ENCODE results near the gene BEGAIN.

DNA sequence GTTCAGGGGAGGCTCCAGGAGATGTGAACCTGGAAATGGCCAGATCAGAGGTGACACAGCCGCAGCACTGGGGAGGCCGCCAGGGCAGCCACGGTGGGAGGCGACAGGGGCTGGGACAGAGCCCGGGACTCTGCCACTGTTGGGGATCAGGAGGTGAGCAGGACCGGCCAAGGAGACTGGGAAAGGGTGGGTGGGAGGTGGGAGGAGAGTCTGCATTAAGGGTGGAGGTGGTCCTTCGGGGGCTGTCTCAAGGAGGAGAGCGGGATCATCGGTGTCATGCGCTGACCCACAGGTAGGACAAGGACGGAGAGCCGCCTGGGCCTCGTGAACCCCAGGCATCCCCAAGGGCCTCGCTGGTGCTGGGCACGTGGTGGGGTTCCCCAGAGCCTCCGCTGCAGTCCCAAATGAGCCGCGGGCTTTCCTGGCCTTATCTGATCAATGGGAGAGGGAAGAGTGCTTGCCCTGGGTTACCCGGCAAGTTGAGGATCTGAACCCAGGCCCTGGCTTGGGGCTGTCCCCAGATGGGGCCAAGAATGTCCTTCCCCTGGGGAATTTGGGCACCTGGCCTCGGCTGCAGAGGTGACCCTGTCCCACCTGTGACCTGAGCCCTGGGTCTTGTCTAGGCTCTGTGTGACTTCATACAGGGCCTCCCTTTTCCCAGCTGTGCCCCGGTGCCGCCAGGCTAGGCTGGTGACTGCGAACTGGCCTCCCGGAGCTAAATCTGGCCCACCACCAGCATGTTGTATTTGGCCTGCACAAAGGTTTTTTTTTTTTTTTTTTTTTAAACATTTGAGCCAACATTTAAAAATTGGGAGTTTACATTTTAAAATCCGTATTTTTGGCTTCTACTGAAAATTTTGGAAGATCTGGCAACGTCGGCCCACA lies 13.2 kb downstream of the BEGAIN start:
- TF ChIP-seq, protein P1, sequence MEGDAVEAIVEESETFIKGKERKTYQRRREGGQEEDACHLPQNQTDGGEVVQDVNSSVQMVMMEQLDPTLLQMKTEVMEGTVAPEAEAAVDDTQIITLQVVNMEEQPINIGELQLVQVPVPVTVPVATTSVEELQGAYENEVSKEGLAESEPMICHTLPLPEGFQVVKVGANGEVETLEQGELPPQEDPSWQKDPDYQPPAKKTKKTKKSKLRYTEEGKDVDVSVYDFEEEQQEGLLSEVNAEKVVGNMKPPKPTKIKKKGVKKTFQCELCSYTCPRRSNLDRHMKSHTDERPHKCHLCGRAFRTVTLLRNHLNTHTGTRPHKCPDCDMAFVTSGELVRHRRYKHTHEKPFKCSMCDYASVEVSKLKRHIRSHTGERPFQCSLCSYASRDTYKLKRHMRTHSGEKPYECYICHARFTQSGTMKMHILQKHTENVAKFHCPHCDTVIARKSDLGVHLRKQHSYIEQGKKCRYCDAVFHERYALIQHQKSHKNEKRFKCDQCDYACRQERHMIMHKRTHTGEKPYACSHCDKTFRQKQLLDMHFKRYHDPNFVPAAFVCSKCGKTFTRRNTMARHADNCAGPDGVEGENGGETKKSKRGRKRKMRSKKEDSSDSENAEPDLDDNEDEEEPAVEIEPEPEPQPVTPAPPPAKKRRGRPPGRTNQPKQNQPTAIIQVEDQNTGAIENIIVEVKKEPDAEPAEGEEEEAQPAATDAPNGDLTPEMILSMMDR (IDR thresholded peaks at IDR 0.05): no peak
- no peak for TF ChIP-seq POLR2A (IDR thresholded peaks at IDR 0.05)

Data from prostate gland (tissue), 2 donors.